ENCODE data around the gene BRCA2. TPM values are rescaled to one million over a fixed set of nuclear protein-coding genes. Genes with fewer than 3 reads are reported as not detected.

The BRCA2 gene
- total RNA-seq, 4 donors from 2014 or later: 2.1 to 6.1 (median 4.1) TPM

DNA sequence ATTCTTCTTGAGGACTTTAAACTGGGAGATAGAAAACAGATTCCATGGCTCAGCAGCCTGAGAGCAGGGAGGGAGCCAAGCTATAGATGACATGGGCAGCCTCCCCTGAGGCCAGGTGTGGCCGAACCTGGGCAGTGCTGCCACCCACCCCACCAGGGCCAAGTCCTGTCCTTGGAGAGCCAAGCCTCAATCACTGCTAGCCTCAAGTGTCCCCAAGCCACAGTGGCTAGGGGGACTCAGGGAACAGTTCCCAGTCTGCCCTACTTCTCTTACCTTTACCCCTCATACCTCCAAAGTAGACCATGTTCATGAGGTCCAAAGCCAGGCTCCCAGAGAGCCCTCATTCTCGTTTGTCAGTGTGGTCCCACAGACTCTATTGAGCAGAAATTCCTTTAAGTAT lies 104.6 kb downstream of the BRCA2 start:
- no peaks in the 10 kb centered on the region for H3K27me3 ChIP-seq
- intact Hi-C loops (cut with DNase I): no loop called here
- H3K27ac ChIP-seq: no peak overlapping the region
- H3K9me3 ChIP-seq: no peaks in the 10 kb centered on the region
- no peak for DNase-seq
- TF ChIP-seq, protein P1, sequence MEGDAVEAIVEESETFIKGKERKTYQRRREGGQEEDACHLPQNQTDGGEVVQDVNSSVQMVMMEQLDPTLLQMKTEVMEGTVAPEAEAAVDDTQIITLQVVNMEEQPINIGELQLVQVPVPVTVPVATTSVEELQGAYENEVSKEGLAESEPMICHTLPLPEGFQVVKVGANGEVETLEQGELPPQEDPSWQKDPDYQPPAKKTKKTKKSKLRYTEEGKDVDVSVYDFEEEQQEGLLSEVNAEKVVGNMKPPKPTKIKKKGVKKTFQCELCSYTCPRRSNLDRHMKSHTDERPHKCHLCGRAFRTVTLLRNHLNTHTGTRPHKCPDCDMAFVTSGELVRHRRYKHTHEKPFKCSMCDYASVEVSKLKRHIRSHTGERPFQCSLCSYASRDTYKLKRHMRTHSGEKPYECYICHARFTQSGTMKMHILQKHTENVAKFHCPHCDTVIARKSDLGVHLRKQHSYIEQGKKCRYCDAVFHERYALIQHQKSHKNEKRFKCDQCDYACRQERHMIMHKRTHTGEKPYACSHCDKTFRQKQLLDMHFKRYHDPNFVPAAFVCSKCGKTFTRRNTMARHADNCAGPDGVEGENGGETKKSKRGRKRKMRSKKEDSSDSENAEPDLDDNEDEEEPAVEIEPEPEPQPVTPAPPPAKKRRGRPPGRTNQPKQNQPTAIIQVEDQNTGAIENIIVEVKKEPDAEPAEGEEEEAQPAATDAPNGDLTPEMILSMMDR (IDR thresholded peaks at IDR 0.05): no peak
- no peak for TF ChIP-seq POLR2A (IDR thresholded peaks at IDR 0.05)
- no peak overlapping the region for H3K4me3 ChIP-seq
- H3K36me3 ChIP-seq: peaks cover 0 to 11% (median 0%) of the 10 kb centered on the region in 3 donors
- peaks cover 0 to 5% (median 0%) of the 10 kb centered on the region in 3 donors for H3K4me1 ChIP-seq
- WGBS, 2 donors: 91% methylated on average over 1 of the region's 2 CpGs

DNA sequence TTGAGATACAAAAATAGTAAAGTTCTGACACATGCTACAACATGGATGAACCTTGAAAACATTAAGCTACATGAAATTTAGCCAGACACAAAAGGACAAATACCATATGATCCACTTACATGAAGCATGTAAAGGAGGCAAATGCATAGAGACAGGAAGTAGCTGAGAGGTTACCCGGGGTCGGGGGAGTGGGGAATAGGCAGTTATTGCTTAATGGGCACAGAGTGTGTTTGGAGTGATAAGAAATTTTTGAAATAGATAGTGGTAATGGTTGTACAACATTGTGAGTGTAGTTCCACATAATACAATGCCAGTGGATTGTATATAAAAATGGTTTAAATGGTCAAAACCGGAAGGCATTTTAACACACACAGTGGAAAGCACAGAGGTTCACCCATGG lies 108.3 kb downstream of the BRCA2 start:
- DNase-seq: no peak
- Histone ChIP-seq H3K27me3 (no peaks in the 10 kb centered on the region), H3K9me3 (no peaks in the 10 kb centered on the region), H3K4me1 (peaks cover 2 to 31% (median 11%) of the 10 kb centered on the region in 3 donors), H3K27ac (no peak overlapping the region), H3K36me3 (peaks cover 0 to 11% (median 0%) of the 10 kb centered on the region in 3 donors), H3K4me3 (no peak overlapping the region)
- TF ChIP-seq, protein P1 (IDR thresholded peaks at IDR 0.05): no peak
- 80 to 81% methylated on average over 3 of the region's 3 CpGs for whole genome bisulfite sequencing, 2 donors
- intact Hi-C loops (cut with DNase I): no loop called here

DNA sequence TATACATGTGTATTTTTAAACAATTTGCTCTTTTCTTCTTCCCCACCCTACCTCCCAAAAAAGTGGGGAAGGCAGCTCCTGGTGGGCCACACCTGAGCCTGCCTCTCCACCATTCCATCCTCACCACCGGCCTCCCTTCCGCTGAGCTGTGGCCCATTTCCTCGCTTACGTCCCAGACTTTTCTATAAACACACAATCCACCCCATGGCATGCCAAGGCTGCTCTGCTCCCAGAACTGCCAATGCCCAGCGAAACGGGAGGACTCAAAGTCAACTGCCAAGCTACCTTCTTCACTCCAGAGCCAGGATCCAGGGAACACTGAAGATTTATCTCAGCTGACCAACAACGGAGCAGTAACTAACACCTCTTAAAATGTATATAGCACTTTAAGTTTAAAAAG lies 109.8 kb downstream of the BRCA2 start:
- H3K4me3 ChIP-seq: no peak overlapping the region
- TF ChIP-seq, protein P1 (IDR thresholded peaks at IDR 0.05): no peak
- no peak for TF ChIP-seq POLR2A (IDR thresholded peaks at IDR 0.05)
- H3K4me1 ChIP-seq: peaks cover 3 to 39% (median 17%) of the 10 kb centered on the region in 3 donors
- H3K36me3 ChIP-seq: peaks cover 0 to 6% (median 0%) of the 10 kb centered on the region in 3 donors
- H3K27me3 ChIP-seq: no peaks in the 10 kb centered on the region
- 86 to 90% methylated on average over 7 of the region's 7 CpGs for WGBS, 2 donors
- no peak for DNase-seq
- no peak overlapping the region for H3K27ac ChIP-seq
- H3K9me3 ChIP-seq: no peaks in the 10 kb centered on the region
- intact Hi-C loops (cut with DNase I): no loop called here

- Histone ChIP-seq H3K4me3 (peak overlapping the region; percentile 71 to 90 (median 88)), H3K27ac (peak overlapping the region; percentile 88 to 95 (median 92)), H3K27me3 (no peaks in the 10 kb centered on the region), H3K9me3 (no peaks in the 10 kb centered on the region), H3K36me3 (no peaks in the 10 kb centered on the region), H3K4me1 (peaks cover 3 to 39% (median 17%) of the 10 kb centered on the region in 3 donors)
- no peak for DNase-seq
- 35% methylated on average over 19 of the region's 19 CpGs for WGBS, 2 donors
- intact Hi-C loops (cut with DNase I): no loop called here
- TF ChIP-seq, protein P1 (IDR thresholded peaks at IDR 0.05): no peak
- TF ChIP-seq POLR2A (IDR thresholded peaks at IDR 0.05): peak in 1 of 4 donors; percentile 16
These were observed 111.1 kb downstream of the BRCA2 start for GRCh38 chr13:32426191-32426989.

DNA sequence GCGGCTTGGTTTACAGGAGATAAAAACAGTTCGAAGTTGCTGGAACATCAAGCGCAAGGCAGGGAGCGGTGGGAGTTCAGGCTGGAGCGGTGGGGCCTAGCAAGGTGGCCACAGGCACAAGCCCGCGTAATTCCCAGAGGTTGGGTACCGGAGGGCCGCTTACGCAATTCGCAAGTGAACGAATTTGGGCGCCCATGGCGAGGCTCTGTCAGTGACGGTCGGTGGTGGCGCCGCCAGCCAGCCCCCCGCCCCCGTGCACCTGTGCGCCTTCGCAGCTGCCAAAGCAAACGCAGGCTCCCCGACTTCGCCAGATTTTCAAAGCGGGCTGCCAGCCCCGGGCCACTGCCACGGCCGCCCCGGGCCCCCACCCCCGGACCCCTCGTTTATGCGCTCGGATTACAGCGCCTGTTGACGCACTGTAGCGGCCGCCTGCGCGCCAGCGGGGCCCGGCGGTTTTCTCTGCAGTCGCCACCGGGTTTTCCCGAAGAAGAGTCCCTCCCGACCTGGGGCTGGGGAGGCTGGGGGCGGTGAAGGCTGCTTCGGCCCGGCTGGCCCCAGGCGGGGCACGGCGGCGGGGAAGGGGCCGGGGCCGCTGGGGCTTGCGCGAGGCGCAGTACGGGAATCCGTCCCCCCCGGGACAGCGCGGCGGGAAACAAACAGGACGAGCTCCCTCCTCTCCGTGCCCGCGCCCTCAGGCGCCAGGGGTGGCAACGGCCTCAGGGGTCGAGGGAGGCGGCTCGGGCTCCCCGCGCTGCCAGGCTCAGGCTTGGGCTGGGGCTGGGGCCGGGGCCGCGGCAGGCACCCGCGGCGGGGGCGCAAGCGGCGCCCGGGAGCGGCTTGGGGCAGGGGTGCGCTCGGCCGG lies 111.9 kb downstream of the BRCA2 start:
- WGBS, 2 donors: 1 to 4% methylated on average over 9 to 21 of the region's 90 CpGs

More for the DNA sequence above, 111.9 kb downstream of the BRCA2 start:
- Histone ChIP-seq H3K27ac (peak overlapping the region; percentile 88 to 95 (median 92)), H3K27me3 (no peaks in the 10 kb centered on the region), H3K9me3 (no peaks in the 10 kb centered on the region), H3K36me3 (no peaks in the 10 kb centered on the region), H3K4me1 (peaks cover 3 to 39% (median 17%) of the 10 kb centered on the region in 3 donors), H3K4me3 (peak overlapping the region; percentile 71 to 90 (median 88))
- intact Hi-C loops (cut with DNase I): no loop called here
- TF ChIP-seq POLR2A (IDR thresholded peaks at IDR 0.05): no peak
- TF ChIP-seq, protein P1 (IDR thresholded peaks at IDR 0.05): no peak
- DNase-seq: no peak

Measured in esophagus squamous epithelium (tissue), 5 donors.